ENCODE measurements around the gene RHO.
"Not testable (repeated sequence)": the region's sequence is repeated elsewhere in the genome, so short reads cannot be mapped to it uniquely, and the experiment has no call there.

The RHO gene

GRCh38 chr3:129543156-129543790, 14.8 kb downstream of the RHO start, which contains the start of gene H1-8:
Gene H1-8, plus strand, starts transcription at chr3:129543175. Its CDS starts 44 bp downstream, at chr3:129543219.
- H3K27me3 ChIP-seq (ENCODE audit: control insufficient read depth in 1 of 2, insufficient read depth in 1 of 2, low read length in 2 of 2) = no peaks in the 10 kb centered on the region
- no peak within 1 kb of the TSS for H2BK120ac ChIP-seq (ENCODE audit: low read depth, low read length)
- H4K8ac ChIP-seq (ENCODE audit: low read length) = no peak within 1 kb of the TSS
- H2AFZ ChIP-seq (ENCODE audit: low read depth, low read length) = no peak within 1 kb of the TSS
- H3K9ac ChIP-seq (ENCODE audit: low read length) = no peak within 1 kb of the TSS
- no peak within 1 kb of the TSS for H3K4ac ChIP-seq (ENCODE audit: low read depth in 1 of 2, low read length in 2 of 2)
- H3K23ac ChIP-seq (ENCODE audit: low read length in 2 of 2) = no peak within 1 kb of the TSS
- no peak within 1 kb of the TSS for H3K14ac ChIP-seq (ENCODE audit: low read length in 2 of 2)
- H3K18ac ChIP-seq (ENCODE audit: low read depth in 1 of 2, low read length in 2 of 2) = no peak within 1 kb of the TSS
- H4K91ac ChIP-seq (ENCODE audit: low read length) = no peak within 1 kb of the TSS
- no peak within 1 kb of the TSS for H3K27ac ChIP-seq (ENCODE audit: low read length, poor library complexity, severe bottlenecking)
- DNase-seq = no peak
- no peaks in the 10 kb centered on the region for H3K36me3 ChIP-seq (ENCODE audit: control insufficient read depth in 1 of 2, insufficient read depth in 2 of 2, low read depth in 1 of 2, low read length in 2 of 2)
- no peak within 1 kb of the TSS for H3K4me2 ChIP-seq (ENCODE audit: low read length, poor library complexity, severe bottlenecking)
- H2BK5ac ChIP-seq (ENCODE audit: low read depth, low read length, poor library complexity, severe bottlenecking) = no peak within 1 kb of the TSS
- H3K4me1 ChIP-seq (ENCODE audit: control insufficient read depth, insufficient read depth, low read depth, low read length) = peaks cover 12% of the 10 kb centered on the region
- H3K79me1 ChIP-seq (replicated peaks; ENCODE audit: low read length, poor library complexity, severe bottlenecking) = no peaks in the 10 kb centered on the region
- 87% methylated on average over 16 of the region's 16 CpGs for WGBS
- no peak within 1 kb of the TSS for H2AK5ac ChIP-seq (ENCODE audit: low read length, severe bottlenecking)
- no peak within 1 kb of the TSS for H3K4me3 ChIP-seq (ENCODE audit: insufficient read depth in 1 of 2, low read depth in 1 of 2, low read length in 2 of 2)
- H2BK12ac ChIP-seq (ENCODE audit: low read length in 2 of 2) = no peak within 1 kb of the TSS
- H2BK15ac ChIP-seq (ENCODE audit: low read depth, poor library complexity, severe bottlenecking) = no peak within 1 kb of the TSS
- H3K9me3 ChIP-seq (ENCODE audit: control insufficient read depth, low read length) = no peaks in the 10 kb centered on the region

- no peak overlapping the region for H3K27ac ChIP-seq (ENCODE audit: low read length, poor library complexity, severe bottlenecking)
- H3K9ac ChIP-seq (ENCODE audit: low read length) = no peak overlapping the region
- H2BK5ac ChIP-seq (ENCODE audit: low read depth, low read length, poor library complexity, severe bottlenecking) = no peak overlapping the region
- no peak overlapping the region for H2AFZ ChIP-seq (ENCODE audit: low read depth, low read length)
- no peaks in the 10 kb centered on the region for H3K9me3 ChIP-seq (ENCODE audit: control insufficient read depth, low read length)
- no peaks in the 10 kb centered on the region for H3K79me1 ChIP-seq (replicated peaks; ENCODE audit: low read length, poor library complexity, severe bottlenecking)
- H3K14ac ChIP-seq (ENCODE audit: low read length in 2 of 2) = no peak overlapping the region
- H4K8ac ChIP-seq (ENCODE audit: low read length) = no peak overlapping the region
- no peaks in the 10 kb centered on the region for H3K36me3 ChIP-seq (ENCODE audit: control insufficient read depth in 1 of 2, insufficient read depth in 2 of 2, low read depth in 1 of 2, low read length in 2 of 2)
- 86% methylated on average over 9 of the region's 9 CpGs for WGBS
- H2BK12ac ChIP-seq (ENCODE audit: low read length in 2 of 2) = no peak overlapping the region
- no peak overlapping the region for H3K4me3 ChIP-seq (ENCODE audit: insufficient read depth in 1 of 2, low read depth in 1 of 2, low read length in 2 of 2)
- H3K18ac ChIP-seq (ENCODE audit: low read depth in 1 of 2, low read length in 2 of 2) = no peak overlapping the region
- DNase-seq = no peak
- H3K23ac ChIP-seq (ENCODE audit: low read length in 2 of 2) = no peak overlapping the region
- no peak overlapping the region for H2BK15ac ChIP-seq (ENCODE audit: low read depth, poor library complexity, severe bottlenecking)
- H3K4me1 ChIP-seq (ENCODE audit: control insufficient read depth, insufficient read depth, low read depth, low read length) = peaks cover 13% of the 10 kb centered on the region
- H4K91ac ChIP-seq (ENCODE audit: low read length) = no peak overlapping the region
- no peak overlapping the region for H2BK120ac ChIP-seq (ENCODE audit: low read depth, low read length)
- no peak overlapping the region for H3K4ac ChIP-seq (ENCODE audit: low read depth in 1 of 2, low read length in 2 of 2)
- H3K4me2 ChIP-seq (ENCODE audit: low read length, poor library complexity, severe bottlenecking) = no peak overlapping the region
- no peaks in the 10 kb centered on the region for H3K27me3 ChIP-seq (ENCODE audit: control insufficient read depth in 1 of 2, insufficient read depth in 1 of 2, low read length in 2 of 2)
- no peak overlapping the region for H2AK5ac ChIP-seq (ENCODE audit: low read length, severe bottlenecking)
These were observed 15.6 kb downstream of the RHO start for GRCh38 chr3:129543999-129544398.

GRCh38 chr3:129545951-129546350, 17.5 kb downstream of the RHO start:
- not testable (repeated sequence) for H2AK5ac ChIP-seq (ENCODE audit: low read length, severe bottlenecking); H2BK15ac ChIP-seq (ENCODE audit: low read depth, poor library complexity, severe bottlenecking); H4K91ac ChIP-seq (ENCODE audit: low read length); H3K79me1 ChIP-seq (replicated peaks; ENCODE audit: low read length, poor library complexity, severe bottlenecking); H3K4me2 ChIP-seq (ENCODE audit: low read length, poor library complexity, severe bottlenecking); H3K4me3 ChIP-seq (ENCODE audit: insufficient read depth in 1 of 2, low read depth in 1 of 2, low read length in 2 of 2); H3K27ac ChIP-seq (ENCODE audit: low read length, poor library complexity, severe bottlenecking); H3K18ac ChIP-seq (ENCODE audit: low read depth in 1 of 2, low read length in 2 of 2); H2BK120ac ChIP-seq (ENCODE audit: low read depth, low read length); H2BK12ac ChIP-seq (ENCODE audit: low read length in 2 of 2); H3K23ac ChIP-seq (ENCODE audit: low read length in 2 of 2); H3K27me3 ChIP-seq (ENCODE audit: control insufficient read depth in 1 of 2, insufficient read depth in 1 of 2, low read length in 2 of 2); H2AFZ ChIP-seq (ENCODE audit: low read depth, low read length); DNase-seq; H3K36me3 ChIP-seq (ENCODE audit: control insufficient read depth in 1 of 2, insufficient read depth in 2 of 2, low read depth in 1 of 2, low read length in 2 of 2); H3K14ac ChIP-seq (ENCODE audit: low read length in 2 of 2); H3K9me3 ChIP-seq (ENCODE audit: control insufficient read depth, low read length); H4K8ac ChIP-seq (ENCODE audit: low read length); H3K9ac ChIP-seq (ENCODE audit: low read length); H2BK5ac ChIP-seq (ENCODE audit: low read depth, low read length, poor library complexity, severe bottlenecking); H3K4ac ChIP-seq (ENCODE audit: low read depth in 1 of 2, low read length in 2 of 2)
- H3K4me1 ChIP-seq (ENCODE audit: control insufficient read depth, insufficient read depth, low read depth, low read length) = peaks cover 13% of the 10 kb centered on the region
- 77% methylated on average over 3 of the region's 3 CpGs for WGBS

GRCh38 chr3:129547241-129547640, 18.8 kb downstream of the RHO start:
- Histone ChIP-seq H2BK12ac (ENCODE audit: low read length in 2 of 2) (no peak overlapping the region), H3K14ac (ENCODE audit: low read length in 2 of 2) (no peak overlapping the region), H2AFZ (ENCODE audit: low read depth, low read length) (no peak overlapping the region), H3K27ac (ENCODE audit: low read length, poor library complexity, severe bottlenecking) (no peak overlapping the region), H2BK5ac (ENCODE audit: low read depth, low read length, poor library complexity, severe bottlenecking) (no peak overlapping the region), H3K9ac (ENCODE audit: low read length) (no peak overlapping the region), H3K4ac (ENCODE audit: low read depth in 1 of 2, low read length in 2 of 2) (no peak overlapping the region), H2BK15ac (ENCODE audit: low read depth, poor library complexity, severe bottlenecking) (no peak overlapping the region), H4K8ac (ENCODE audit: low read length) (no peak overlapping the region), H3K4me3 (ENCODE audit: insufficient read depth in 1 of 2, low read depth in 1 of 2, low read length in 2 of 2) (no peak overlapping the region), H3K23ac (ENCODE audit: low read length in 2 of 2) (no peak overlapping the region), H3K79me1 (replicated peaks; ENCODE audit: low read length, poor library complexity, severe bottlenecking) (no peaks in the 10 kb centered on the region), H2BK120ac (ENCODE audit: low read depth, low read length) (no peak overlapping the region), H3K36me3 (ENCODE audit: control insufficient read depth in 1 of 2, insufficient read depth in 2 of 2, low read depth in 1 of 2, low read length in 2 of 2) (no peaks in the 10 kb centered on the region), H4K91ac (ENCODE audit: low read length) (no peak overlapping the region), H3K4me1 (ENCODE audit: control insufficient read depth, insufficient read depth, low read depth, low read length) (peaks cover 13% of the 10 kb centered on the region), H3K4me2 (ENCODE audit: low read length, poor library complexity, severe bottlenecking) (no peak overlapping the region), H3K18ac (ENCODE audit: low read depth in 1 of 2, low read length in 2 of 2) (no peak overlapping the region), H3K9me3 (ENCODE audit: control insufficient read depth, low read length) (no peaks in the 10 kb centered on the region), H2AK5ac (ENCODE audit: low read length, severe bottlenecking) (no peak overlapping the region), H3K27me3 (ENCODE audit: control insufficient read depth in 1 of 2, insufficient read depth in 1 of 2, low read length in 2 of 2) (no peaks in the 10 kb centered on the region)
- DNase-seq = no peak
- WGBS = 95% methylated on average over 24 of the region's 24 CpGs

Measured in mesenchymal stem cell (in vitro differentiated cells and primary cell).